ENCODE measurements around the gene SPEG. TPM values are rescaled to one million over a fixed set of nuclear protein-coding genes. Genes with fewer than 3 reads are reported as not detected.

The SPEG gene
- total and polyA plus RNA-seq, 2 of the 13 experiments (the other 11 are each of a cell fraction or from before 2014, with no cell fraction given): 0.18 to 0.24 TPM

- TF ChIP-seq ZNF691 (CRISPR knock-in tag; IDR thresholded peaks at IDR 0.05; ENCODE audit: borderline replicate concordance, low read depth) (peak; percentile 59; the same call in 1 of the 2 replicates), MAFF (IDR thresholded peaks at IDR 0.05; ENCODE audit: low read depth, low read length) (no peak), BATF2 (CRISPR knock-in tag; IDR thresholded peaks at IDR 0.05) (no peak), EP300 (IDR thresholded peaks at IDR 0.05; ENCODE audit: low read depth in 2 of 2, low read length in 2 of 2) (no peak; a peak in 1 of 4 replicates), EP300 (CRISPR knock-in tag; IDR thresholded peaks at IDR 0.05; ENCODE audit: borderline replicate concordance) (peak; percentile 25; the same call in 1 of the 2 replicates), ZNF83 (CRISPR knock-in tag; IDR thresholded peaks at IDR 0.05; ENCODE audit: borderline replicate concordance) (no peak), ELF4 (CRISPR knock-in tag; IDR thresholded peaks at IDR 0.05; ENCODE audit: borderline replicate concordance) (peak; percentile 55; the same call in 1 of the 2 replicates), JDP2 (CRISPR knock-in tag; IDR thresholded peaks at IDR 0.05; ENCODE audit: borderline replicate concordance) (no peak), DNMT1 (CRISPR knock-in tag; IDR thresholded peaks at IDR 0.05) (no peak), ZNF850 (CRISPR knock-in tag; conservative IDR thresholded peaks at IDR 0.05) (no peak), ZNF33B (CRISPR knock-in tag; IDR thresholded peaks at IDR 0.05) (peak; percentile 87), MATR3 (CRISPR knock-in tag; IDR thresholded peaks at IDR 0.05) (no peak), KDM3A (CRISPR knock-in tag; IDR thresholded peaks at IDR 0.05; ENCODE audit: low read depth) (peak; percentile 44; the same call in 1 of the 2 replicates), ZNF335 (CRISPR knock-in tag; IDR thresholded peaks at IDR 0.05) (no peak; the same call in 1 of the 2 replicates)
- TF ChIP-seq, protein P1, sequence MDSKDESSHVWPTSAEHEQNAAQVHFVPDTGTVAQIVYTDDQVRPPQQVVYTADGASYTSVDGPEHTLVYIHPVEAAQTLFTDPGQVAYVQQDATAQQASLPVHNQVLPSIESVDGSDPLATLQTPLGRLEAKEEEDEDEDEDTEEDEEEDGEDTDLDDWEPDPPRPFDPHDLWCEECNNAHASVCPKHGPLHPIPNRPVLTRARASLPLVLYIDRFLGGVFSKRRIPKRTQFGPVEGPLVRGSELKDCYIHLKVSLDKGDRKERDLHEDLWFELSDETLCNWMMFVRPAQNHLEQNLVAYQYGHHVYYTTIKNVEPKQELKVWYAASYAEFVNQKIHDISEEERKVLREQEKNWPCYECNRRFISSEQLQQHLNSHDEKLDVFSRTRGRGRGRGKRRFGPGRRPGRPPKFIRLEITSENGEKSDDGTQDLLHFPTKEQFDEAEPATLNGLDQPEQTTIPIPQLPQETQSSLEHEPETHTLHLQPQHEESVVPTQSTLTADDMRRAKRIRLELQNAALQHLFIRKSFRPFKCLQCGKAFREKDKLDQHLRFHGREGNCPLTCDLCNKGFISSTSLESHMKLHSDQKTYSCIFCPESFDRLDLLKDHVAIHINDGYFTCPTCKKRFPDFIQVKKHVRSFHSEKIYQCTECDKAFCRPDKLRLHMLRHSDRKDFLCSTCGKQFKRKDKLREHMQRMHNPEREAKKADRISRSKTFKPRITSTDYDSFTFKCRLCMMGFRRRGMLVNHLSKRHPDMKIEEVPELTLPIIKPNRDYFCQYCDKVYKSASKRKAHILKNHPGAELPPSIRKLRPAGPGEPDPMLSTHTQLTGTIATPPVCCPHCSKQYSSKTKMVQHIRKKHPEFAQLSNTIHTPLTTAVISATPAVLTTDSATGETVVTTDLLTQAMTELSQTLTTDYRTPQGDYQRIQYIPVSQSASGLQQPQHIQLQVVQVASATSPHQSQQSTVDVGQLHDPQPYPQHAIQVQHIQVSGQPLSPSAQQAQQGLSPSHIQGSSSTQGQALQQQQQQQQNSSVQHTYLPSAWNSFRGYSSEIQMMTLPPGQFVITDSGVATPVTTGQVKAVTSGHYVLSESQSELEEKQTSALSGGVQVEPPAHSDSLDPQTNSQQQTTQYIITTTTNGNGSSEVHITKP (CRISPR knock-in tag; IDR thresholded peaks at IDR 0.05; ENCODE audit: low read depth): no peak
- TF ChIP-seq, protein P2, sequence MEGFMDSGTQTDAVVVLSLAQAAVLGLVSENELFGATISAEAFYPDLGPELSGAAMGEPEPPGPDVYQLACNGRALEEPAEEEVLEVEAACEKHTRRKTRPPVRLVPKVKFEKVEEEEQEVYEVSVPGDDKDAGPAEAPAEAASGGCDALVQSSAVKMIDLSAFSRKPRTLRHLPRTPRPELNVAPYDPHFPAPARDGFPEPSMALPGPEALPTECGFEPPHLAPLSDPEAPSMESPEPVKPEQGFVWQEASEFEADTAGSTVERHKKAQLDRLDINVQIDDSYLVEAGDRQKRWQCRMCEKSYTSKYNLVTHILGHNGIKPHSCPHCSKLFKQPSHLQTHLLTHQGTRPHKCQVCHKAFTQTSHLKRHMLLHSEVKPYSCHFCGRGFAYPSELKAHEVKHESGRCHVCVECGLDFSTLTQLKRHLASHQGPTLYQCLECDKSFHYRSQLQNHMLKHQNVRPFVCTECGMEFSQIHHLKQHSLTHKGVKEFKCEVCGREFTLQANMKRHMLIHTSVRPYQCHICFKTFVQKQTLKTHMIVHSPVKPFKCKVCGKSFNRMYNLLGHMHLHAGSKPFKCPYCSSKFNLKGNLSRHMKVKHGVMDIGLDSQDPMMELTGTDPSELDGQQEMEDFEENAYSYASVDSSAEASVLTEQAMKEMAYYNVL (CRISPR knock-in tag; IDR thresholded peaks at IDR 0.05; ENCODE audit: borderline replicate concordance): peak; percentile 64
- TF ChIP-seq, protein P3, sequence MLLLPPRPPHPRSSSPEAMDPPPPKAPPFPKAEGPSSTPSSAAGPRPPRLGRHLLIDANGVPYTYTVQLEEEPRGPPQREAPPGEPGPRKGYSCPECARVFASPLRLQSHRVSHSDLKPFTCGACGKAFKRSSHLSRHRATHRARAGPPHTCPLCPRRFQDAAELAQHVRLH (CRISPR knock-in tag; IDR thresholded peaks at IDR 0.05; ENCODE audit: borderline replicate concordance, low read depth): peak; percentile 72; the same call in 1 of the 2 replicates
- TF ChIP-seq, protein P4, sequence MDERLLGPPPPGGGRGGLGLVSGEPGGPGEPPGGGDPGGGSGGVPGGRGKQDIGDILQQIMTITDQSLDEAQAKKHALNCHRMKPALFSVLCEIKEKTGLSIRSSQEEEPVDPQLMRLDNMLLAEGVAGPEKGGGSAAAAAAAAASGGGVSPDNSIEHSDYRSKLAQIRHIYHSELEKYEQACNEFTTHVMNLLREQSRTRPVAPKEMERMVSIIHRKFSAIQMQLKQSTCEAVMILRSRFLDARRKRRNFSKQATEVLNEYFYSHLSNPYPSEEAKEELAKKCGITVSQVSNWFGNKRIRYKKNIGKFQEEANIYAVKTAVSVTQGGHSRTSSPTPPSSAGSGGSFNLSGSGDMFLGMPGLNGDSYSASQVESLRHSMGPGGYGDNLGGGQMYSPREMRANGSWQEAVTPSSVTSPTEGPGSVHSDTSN (CRISPR knock-in tag; IDR thresholded peaks at IDR 0.05): no peak
These were observed 47.1 kb upstream of the SPEG start, which contains the start of gene DNPEP (continued) for GRCh38 chr2:219387306-219388120.
